ENCODE data around the gene C6orf15.

The C6orf15 gene

DNA sequence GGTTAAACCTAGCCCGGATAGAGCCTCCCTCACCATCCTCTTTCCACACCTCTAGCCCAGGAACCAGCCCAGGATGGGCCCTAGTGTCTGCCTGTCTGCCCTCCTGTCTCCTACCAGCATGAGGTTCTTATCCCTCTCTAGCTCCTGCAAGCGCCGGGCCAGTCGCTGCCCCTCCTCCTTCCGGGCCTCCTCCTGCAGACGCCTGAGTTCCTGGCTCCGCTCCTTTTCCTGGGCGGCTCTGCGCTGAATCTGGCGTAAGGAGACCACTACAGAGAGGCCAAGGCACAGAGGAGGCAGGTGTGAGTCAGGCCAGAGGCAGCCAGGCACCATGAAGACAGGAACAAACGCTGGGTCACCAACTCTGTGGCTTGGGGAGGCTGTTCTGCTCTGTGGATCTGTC is 30.8 kb upstream of the C6orf15 start:
- TF ChIP-seq EZH2phosphoT487 (IDR thresholded peaks at IDR 0.05; ENCODE audit: borderline replicate concordance, low read length) (no peak), CTCF (IDR thresholded peaks at IDR 0.05; ENCODE audit: low read depth, low read length, poor library complexity, severe bottlenecking) (no peak)
- Histone ChIP-seq H3K36me3 (ENCODE audit: control insufficient read depth, low read length) (peaks cover 12% of the 10 kb centered on the region), H4K20me1 (ENCODE audit: control insufficient read depth, insufficient read depth, low read depth, low read length) (no peaks in the 10 kb centered on the region), H3K4me1 (ENCODE audit: control insufficient read depth, low read length) (no peaks in the 10 kb centered on the region), H3F3A (ENCODE audit: control insufficient read depth, insufficient read depth) (no peaks in the 10 kb centered on the region), H3K9me3 (ENCODE audit: control insufficient read depth, insufficient read depth, low read length) (no peaks in the 10 kb centered on the region), H3K9me2 (replicated peaks; ENCODE audit: control insufficient read depth, low read length) (no peaks in the 10 kb centered on the region), H3K27me3 (ENCODE audit: control insufficient read depth, low read length) (no peaks in the 10 kb centered on the region), H3K79me2 (ENCODE audit: control insufficient read depth, low read length) (no peaks in the 10 kb centered on the region), H3K4me3 (ENCODE audit: low read length) (no peak overlapping the region), H3K27ac (ENCODE audit: low read depth, low read length) (no peak overlapping the region), H3K4me2 (ENCODE audit: low read length) (no peak overlapping the region)

DNA sequence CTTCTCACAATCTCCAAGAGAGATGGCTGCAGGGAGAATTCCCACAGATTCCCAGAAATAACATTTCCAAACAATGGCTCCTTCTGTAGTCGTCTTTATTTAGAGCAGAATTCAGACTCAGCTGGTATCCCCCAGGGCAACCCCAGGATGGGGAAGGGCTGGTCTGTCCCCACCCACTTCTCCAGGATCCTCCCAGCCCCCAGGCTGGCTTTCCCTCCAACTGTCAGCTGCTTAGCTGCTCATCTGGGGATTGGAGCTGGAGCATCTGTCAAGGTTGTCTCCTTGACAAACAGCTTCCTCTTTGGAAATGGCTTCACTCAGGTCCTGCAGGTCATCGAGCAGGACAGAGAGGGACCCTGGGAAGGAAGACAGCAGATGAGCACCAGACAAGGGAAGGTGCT is 30.0 kb upstream of the C6orf15 start:
- no peak overlapping the region for H3K4me3 ChIP-seq (ENCODE audit: low read length)
- H3K79me2 ChIP-seq (ENCODE audit: control insufficient read depth, low read length) = no peaks in the 10 kb centered on the region
- H3F3A ChIP-seq (ENCODE audit: control insufficient read depth, insufficient read depth) = no peaks in the 10 kb centered on the region
- peaks cover 12% of the 10 kb centered on the region for H3K36me3 ChIP-seq (ENCODE audit: control insufficient read depth, low read length)
- no peak overlapping the region for H3K4me2 ChIP-seq (ENCODE audit: low read length)
- no peaks in the 10 kb centered on the region for H4K20me1 ChIP-seq (ENCODE audit: control insufficient read depth, insufficient read depth, low read depth, low read length)
- H3K9me2 ChIP-seq (replicated peaks; ENCODE audit: control insufficient read depth, low read length) = no peaks in the 10 kb centered on the region
- H3K27me3 ChIP-seq (ENCODE audit: control insufficient read depth, low read length) = no peaks in the 10 kb centered on the region
- no peaks in the 10 kb centered on the region for H3K9me3 ChIP-seq (ENCODE audit: control insufficient read depth, insufficient read depth, low read length)
- TF ChIP-seq CTCF (IDR thresholded peaks at IDR 0.05; ENCODE audit: low read depth, low read length, poor library complexity, severe bottlenecking) (no peak), EZH2phosphoT487 (IDR thresholded peaks at IDR 0.05; ENCODE audit: borderline replicate concordance, low read length) (no peak)
- H3K27ac ChIP-seq (ENCODE audit: low read depth, low read length) = no peak overlapping the region
- peaks cover 5% of the 10 kb centered on the region for H3K4me1 ChIP-seq (ENCODE audit: control insufficient read depth, low read length)

GRCh38 chr6:31140643-31141042 is 28.3 kb upstream of the C6orf15 start:
- Histone ChIP-seq H3K4me1 (ENCODE audit: control insufficient read depth, low read length) (peaks cover 5% of the 10 kb centered on the region), H4K20me1 (ENCODE audit: control insufficient read depth, insufficient read depth, low read depth, low read length) (no peaks in the 10 kb centered on the region), H3K9me2 (replicated peaks; ENCODE audit: control insufficient read depth, low read length) (no peaks in the 10 kb centered on the region), H3K36me3 (ENCODE audit: control insufficient read depth, low read length) (peaks cover 12% of the 10 kb centered on the region), H3K4me2 (ENCODE audit: low read length) (no peak overlapping the region), H3K9me3 (ENCODE audit: control insufficient read depth, insufficient read depth, low read length) (no peaks in the 10 kb centered on the region), H3F3A (ENCODE audit: control insufficient read depth, insufficient read depth) (no peaks in the 10 kb centered on the region), H3K27me3 (ENCODE audit: control insufficient read depth, low read length) (no peaks in the 10 kb centered on the region), H3K4me3 (ENCODE audit: low read length) (no peak overlapping the region), H3K79me2 (ENCODE audit: control insufficient read depth, low read length) (no peaks in the 10 kb centered on the region), H3K27ac (ENCODE audit: low read depth, low read length) (no peak overlapping the region)
- TF ChIP-seq CTCF (IDR thresholded peaks at IDR 0.05; ENCODE audit: low read depth, low read length, poor library complexity, severe bottlenecking) (no peak), EZH2phosphoT487 (IDR thresholded peaks at IDR 0.05; ENCODE audit: borderline replicate concordance, low read length) (no peak)

GRCh38 chr6:31139599-31139998 is 27.2 kb upstream of the C6orf15 start:
- no peaks in the 10 kb centered on the region for H3K9me3 ChIP-seq (ENCODE audit: control insufficient read depth, insufficient read depth, low read length)
- peaks cover 5% of the 10 kb centered on the region for H3K4me1 ChIP-seq (ENCODE audit: control insufficient read depth, low read length)
- H3K27ac ChIP-seq (ENCODE audit: low read depth, low read length) = no peak overlapping the region
- H3K4me2 ChIP-seq (ENCODE audit: low read length) = no peak overlapping the region
- H3K79me2 ChIP-seq (ENCODE audit: control insufficient read depth, low read length) = no peaks in the 10 kb centered on the region
- no peak for TF ChIP-seq EZH2phosphoT487 (IDR thresholded peaks at IDR 0.05; ENCODE audit: borderline replicate concordance, low read length)
- no peak overlapping the region for H3K4me3 ChIP-seq (ENCODE audit: low read length)
- H3K36me3 ChIP-seq (ENCODE audit: control insufficient read depth, low read length) = peaks cover 11% of the 10 kb centered on the region
- H3K9me2 ChIP-seq (replicated peaks; ENCODE audit: control insufficient read depth, low read length) = no peaks in the 10 kb centered on the region
- no peaks in the 10 kb centered on the region for H3F3A ChIP-seq (ENCODE audit: control insufficient read depth, insufficient read depth)
- no peaks in the 10 kb centered on the region for H3K27me3 ChIP-seq (ENCODE audit: control insufficient read depth, low read length)
- H4K20me1 ChIP-seq (ENCODE audit: control insufficient read depth, insufficient read depth, low read depth, low read length) = no peaks in the 10 kb centered on the region
